ENCODE measurements around the gene PIK3C3. TPM values are rescaled to one million over a fixed set of nuclear protein-coding genes. Genes with fewer than 3 reads are reported as not detected.

Gene PIK3C3
- total and polyA plus RNA-seq, 4 donors = 12.2 to 25.8 (median 15.8) TPM

- 74% methylated on average over 1 of the region's 1 CpG for WGBS
- no peak for TF ChIP-seq NR2F2 (IDR thresholded peaks at IDR 0.05)
- Histone ChIP-seq H3K4me3 (ENCODE audit: low read depth in 1 of 3, low read length in 3 of 3) (no peak overlapping the region), H3K9ac (ENCODE audit: low read depth in 1 of 2, low read length in 2 of 2) (no peak overlapping the region), H3K27ac (ENCODE audit: low read depth in 1 of 2, low read length in 2 of 2) (no peak overlapping the region), H3K9me3 (ENCODE audit: control insufficient read depth in 4 of 4, low read length in 3 of 4) (no peaks in the 10 kb centered on the region), H3K4me1 (ENCODE audit: control insufficient read depth in 4 of 4, insufficient read depth in 4 of 4, low read length in 3 of 4) (no peaks in the 10 kb centered on the region), H3K36me3 (ENCODE audit: control insufficient read depth in 4 of 4, insufficient read depth in 3 of 4, low read depth in 1 of 4, low read length in 3 of 4) (no peaks in the 10 kb centered on the region), H3K27me3 (ENCODE audit: control insufficient read depth in 4 of 4, insufficient read depth in 4 of 4, low read length in 3 of 4) (peaks cover 0 to 4% (median 0%) of the 10 kb centered on the region in 4 donors)
- no peak for DNase-seq (ENCODE audit: low spot score)
Observed at GRCh38 chr18:41939326-41939725, 15.7 kb upstream of the PIK3C3 start.

DNA sequence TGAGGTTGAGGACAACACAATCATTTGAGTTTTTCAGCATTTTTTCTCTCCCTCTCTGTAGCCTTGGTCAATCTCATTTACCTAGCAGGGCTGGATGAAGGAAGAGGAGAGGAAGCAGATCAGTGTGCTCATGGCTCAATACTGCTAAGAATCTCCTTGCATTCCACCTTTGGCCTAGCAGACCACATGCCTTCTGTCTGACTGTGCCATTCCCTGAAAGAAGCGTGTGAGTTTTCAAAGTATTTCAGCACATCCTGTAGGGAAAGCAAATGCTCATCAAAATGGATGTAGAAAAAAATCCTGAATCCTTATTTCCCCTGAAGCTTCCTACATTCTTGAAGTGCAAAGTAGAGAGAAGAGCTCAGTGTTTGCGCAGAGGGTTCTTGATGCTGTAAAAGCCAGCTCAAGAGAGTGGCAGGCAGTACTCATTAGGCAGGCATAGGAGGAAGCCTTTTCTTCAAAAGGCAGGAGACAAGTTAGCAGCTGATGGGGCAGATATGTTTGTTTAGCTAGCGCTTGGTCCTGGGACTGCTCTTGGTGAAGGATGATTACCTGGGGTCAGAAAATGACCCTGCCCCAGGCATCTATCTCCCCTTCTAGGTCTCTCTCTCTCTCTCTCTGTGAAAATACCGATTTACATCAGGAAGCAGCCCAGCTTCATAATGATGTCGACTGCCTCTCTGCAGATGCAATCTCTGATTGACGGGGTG is 14.4 kb upstream of the PIK3C3 start:
- WGBS = 52% methylated on average over 6 of the region's 6 CpGs
- Histone ChIP-seq H3K4me3 (ENCODE audit: low read depth in 1 of 3, low read length in 3 of 3) (no peak overlapping the region), H3K9me3 (ENCODE audit: control insufficient read depth in 4 of 4, low read length in 3 of 4) (no peaks in the 10 kb centered on the region), H3K4me1 (ENCODE audit: control insufficient read depth in 4 of 4, insufficient read depth in 4 of 4, low read length in 3 of 4) (no peaks in the 10 kb centered on the region), H3K36me3 (ENCODE audit: control insufficient read depth in 4 of 4, insufficient read depth in 3 of 4, low read depth in 1 of 4, low read length in 3 of 4) (no peaks in the 10 kb centered on the region), H3K27ac (ENCODE audit: low read depth in 1 of 2, low read length in 2 of 2) (no peak overlapping the region), H3K9ac (ENCODE audit: low read depth in 1 of 2, low read length in 2 of 2) (no peak overlapping the region), H3K27me3 (ENCODE audit: control insufficient read depth in 4 of 4, insufficient read depth in 4 of 4, low read length in 3 of 4) (peaks cover 0 to 8% (median 2%) of the 10 kb centered on the region in 4 donors)
- no peak for DNase-seq (ENCODE audit: low spot score)
- TF ChIP-seq, protein P1, sequence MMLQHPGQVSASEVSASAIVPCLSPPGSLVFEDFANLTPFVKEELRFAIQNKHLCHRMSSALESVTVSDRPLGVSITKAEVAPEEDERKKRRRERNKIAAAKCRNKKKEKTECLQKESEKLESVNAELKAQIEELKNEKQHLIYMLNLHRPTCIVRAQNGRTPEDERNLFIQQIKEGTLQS (IDR thresholded peaks at IDR 0.05) = no peak
- TF ChIP-seq HNF4A (conservative IDR thresholded peaks at IDR 0.05) (no peak), EGR1 (IDR thresholded peaks at IDR 0.05; ENCODE audit: low read depth in 2 of 2) (no peak), JUND (IDR thresholded peaks at IDR 0.05) (no peak), GABPA (IDR thresholded peaks at IDR 0.05 in 1 of 2, conservative IDR thresholded peaks at IDR 0.05 in 1 of 2) (no peak), RXRA (IDR thresholded peaks at IDR 0.05) (no peak), FOXA2 (IDR thresholded peaks at IDR 0.05) (no peak), SP1 (IDR thresholded peaks at IDR 0.05) (no peak), NR2F2 (IDR thresholded peaks at IDR 0.05) (no peak), HNF4G (IDR thresholded peaks at IDR 0.05) (no peak), TAF1 (conservative IDR thresholded peaks at IDR 0.05) (no peak)
- TF ChIP-seq, protein P2, sequence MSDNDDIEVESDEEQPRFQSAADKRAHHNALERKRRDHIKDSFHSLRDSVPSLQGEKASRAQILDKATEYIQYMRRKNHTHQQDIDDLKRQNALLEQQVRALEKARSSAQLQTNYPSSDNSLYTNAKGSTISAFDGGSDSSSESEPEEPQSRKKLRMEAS (IDR thresholded peaks at IDR 0.05) = no peak
- TF ChIP-seq, protein P3, sequence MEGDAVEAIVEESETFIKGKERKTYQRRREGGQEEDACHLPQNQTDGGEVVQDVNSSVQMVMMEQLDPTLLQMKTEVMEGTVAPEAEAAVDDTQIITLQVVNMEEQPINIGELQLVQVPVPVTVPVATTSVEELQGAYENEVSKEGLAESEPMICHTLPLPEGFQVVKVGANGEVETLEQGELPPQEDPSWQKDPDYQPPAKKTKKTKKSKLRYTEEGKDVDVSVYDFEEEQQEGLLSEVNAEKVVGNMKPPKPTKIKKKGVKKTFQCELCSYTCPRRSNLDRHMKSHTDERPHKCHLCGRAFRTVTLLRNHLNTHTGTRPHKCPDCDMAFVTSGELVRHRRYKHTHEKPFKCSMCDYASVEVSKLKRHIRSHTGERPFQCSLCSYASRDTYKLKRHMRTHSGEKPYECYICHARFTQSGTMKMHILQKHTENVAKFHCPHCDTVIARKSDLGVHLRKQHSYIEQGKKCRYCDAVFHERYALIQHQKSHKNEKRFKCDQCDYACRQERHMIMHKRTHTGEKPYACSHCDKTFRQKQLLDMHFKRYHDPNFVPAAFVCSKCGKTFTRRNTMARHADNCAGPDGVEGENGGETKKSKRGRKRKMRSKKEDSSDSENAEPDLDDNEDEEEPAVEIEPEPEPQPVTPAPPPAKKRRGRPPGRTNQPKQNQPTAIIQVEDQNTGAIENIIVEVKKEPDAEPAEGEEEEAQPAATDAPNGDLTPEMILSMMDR (IDR thresholded peaks at IDR 0.05; ENCODE audit: low read depth, low read length, missing input control) = no peak
- TF ChIP-seq, protein P4, sequence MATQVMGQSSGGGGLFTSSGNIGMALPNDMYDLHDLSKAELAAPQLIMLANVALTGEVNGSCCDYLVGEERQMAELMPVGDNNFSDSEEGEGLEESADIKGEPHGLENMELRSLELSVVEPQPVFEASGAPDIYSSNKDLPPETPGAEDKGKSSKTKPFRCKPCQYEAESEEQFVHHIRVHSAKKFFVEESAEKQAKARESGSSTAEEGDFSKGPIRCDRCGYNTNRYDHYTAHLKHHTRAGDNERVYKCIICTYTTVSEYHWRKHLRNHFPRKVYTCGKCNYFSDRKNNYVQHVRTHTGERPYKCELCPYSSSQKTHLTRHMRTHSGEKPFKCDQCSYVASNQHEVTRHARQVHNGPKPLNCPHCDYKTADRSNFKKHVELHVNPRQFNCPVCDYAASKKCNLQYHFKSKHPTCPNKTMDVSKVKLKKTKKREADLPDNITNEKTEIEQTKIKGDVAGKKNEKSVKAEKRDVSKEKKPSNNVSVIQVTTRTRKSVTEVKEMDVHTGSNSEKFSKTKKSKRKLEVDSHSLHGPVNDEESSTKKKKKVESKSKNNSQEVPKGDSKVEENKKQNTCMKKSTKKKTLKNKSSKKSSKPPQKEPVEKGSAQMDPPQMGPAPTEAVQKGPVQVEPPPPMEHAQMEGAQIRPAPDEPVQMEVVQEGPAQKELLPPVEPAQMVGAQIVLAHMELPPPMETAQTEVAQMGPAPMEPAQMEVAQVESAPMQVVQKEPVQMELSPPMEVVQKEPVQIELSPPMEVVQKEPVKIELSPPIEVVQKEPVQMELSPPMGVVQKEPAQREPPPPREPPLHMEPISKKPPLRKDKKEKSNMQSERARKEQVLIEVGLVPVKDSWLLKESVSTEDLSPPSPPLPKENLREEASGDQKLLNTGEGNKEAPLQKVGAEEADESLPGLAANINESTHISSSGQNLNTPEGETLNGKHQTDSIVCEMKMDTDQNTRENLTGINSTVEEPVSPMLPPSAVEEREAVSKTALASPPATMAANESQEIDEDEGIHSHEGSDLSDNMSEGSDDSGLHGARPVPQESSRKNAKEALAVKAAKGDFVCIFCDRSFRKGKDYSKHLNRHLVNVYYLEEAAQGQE (IDR thresholded peaks at IDR 0.05) = no peak
